B cell (primary cell): ENCODE data around the gene SMIM9. TPM values are rescaled to one million over a fixed set of nuclear protein-coding genes. Genes with fewer than 3 reads are reported as not detected.

Experiments
- ATAC-seq: fragments of 200-7000 bp; cut with Tn5 transposase; one replicate; pipeline ENCODE4 v1.10.0; 2021; ENCODE audit warnings: low read depth, mild to moderate bottlenecking, moderate number of reproducible peaks, moderate library complexity
- CTCF ChIA-PET: fragments of 350-600 bp; sonication (Branson Sonifier 250); formaldehyde crosslinking; loops from one replicate; lab custom pipeline; 2021; ENCODE audit warnings: antibody characterized with exemption, inconsistent platforms; lab: Charles Lee
- POLR2A ChIA-PET: fragments of 350-600 bp; sonication (Branson Sonifier 250); formaldehyde crosslinking; loops from one replicate; lab custom pipeline; 2021; ENCODE audit warnings: antibody characterized with exemption; lab: Charles Lee
- DNase-seq: peaks from one replicate; pipeline ENCODE4 v3.0.0; 2013
- H2AFZ ChIP-seq: 2 replicates; pipeline ENCODE4 v1.6.1; 2012; ENCODE audit warnings: mild to moderate bottlenecking, low read depth, low read length; ENCODE audit not compliant: insufficient read depth, poor library complexity, severe bottlenecking
- H3K27ac ChIP-seq, 2 donors: 1 replicate in 1 of 2; 2 replicates in 1 of 2; pipeline ENCODE4 v1.5.1; 2012 to 2013; ENCODE audit warnings: low read length in 2 of 2, mild to moderate bottlenecking in 2 of 2, moderate library complexity in 1 of 2
- H3K27me3 ChIP-seq, 4 experiments: fragments of 200-600 bp in 1 of 4; sonication (generic) in 1 of 4; replicated peaks in 1 of 4; 1 replicate in 2 of 4; 2 replicates in 2 of 4; pipeline versions ENCODE4 v1.6.1 to v1.7.0; 2013 to 2016; ENCODE audit warnings: low read length in 3 of 4, mild to moderate bottlenecking in 2 of 4, mixed read lengths in 1 of 4, moderate library complexity in 1 of 4; ENCODE audit not compliant: insufficient read depth in 4 of 4, control insufficient read depth in 3 of 4; ENCODE audit errors: control extremely low read depth in 1 of 4
- H3K36me3 ChIP-seq, 2 experiments: replicated peaks in 1 of 2; 1 replicate in 1 of 2; 2 replicates in 1 of 2; pipeline versions ENCODE4 v1.6.1 to v1.7.1; 2013; ENCODE audit warnings: low read length in 1 of 2; ENCODE audit not compliant: insufficient read depth in 2 of 2, control insufficient read depth in 1 of 2; ENCODE audit errors: control extremely low read depth in 1 of 2, extremely low read depth in 1 of 2
- H3K4me1 ChIP-seq, 2 donors: fragments of 200-600 bp in 1 of 2; sonication (generic) in 1 of 2; 1 replicate in 1 of 2; 2 replicates in 1 of 2; pipeline versions ENCODE4 v1.5.1 to v1.6.1; 2013 to 2017; ENCODE audit warnings: low read length in 2 of 2; ENCODE audit not compliant: control insufficient read depth in 2 of 2, insufficient read depth in 2 of 2
- H3K4me2 ChIP-seq: replicated peaks from 2 replicates; pipeline ENCODE3; 2012; ENCODE audit warnings: mild to moderate bottlenecking, low read depth, low read length; ENCODE audit not compliant: poor library complexity, severe bottlenecking
- H3K4me3 ChIP-seq, 5 experiments: fragments of 200-600 bp in 1 of 5; sonication (generic) in 1 of 5; 1 replicate in 3 of 5; 2 replicates in 2 of 5; pipeline versions ENCODE4 v1.5.1 to v1.7.0; 2011 to 2016; ENCODE audit warnings: low read length in 4 of 5, mild to moderate bottlenecking in 4 of 5, low read depth in 2 of 5, control low read depth in 1 of 5, moderate library complexity in 1 of 5; ENCODE audit not compliant: insufficient read depth in 1 of 5; ENCODE audit errors: control extremely low read depth in 1 of 5, extremely low read depth in 1 of 5
- H3K79me2 ChIP-seq: fragments of 200-600 bp; sonication (generic); one replicate; pipeline ENCODE4 v1.6.0; 2016; ENCODE audit warnings: low read length; ENCODE audit not compliant: control insufficient read depth, insufficient read depth
- H3K9ac ChIP-seq: fragments of 200-600 bp; sonication (generic); 2 replicates; pipeline ENCODE4 v1.6.1; 2017; ENCODE audit warnings: mild to moderate bottlenecking, low read length, moderate library complexity
- H3K9me3 ChIP-seq, 3 donors: one replicate each; pipeline versions ENCODE4 v1.6.1 to v1.7.1; 2013; ENCODE audit warnings: low read length in 2 of 3; ENCODE audit not compliant: control insufficient read depth in 2 of 3, insufficient read depth in 1 of 3; ENCODE audit errors: control extremely low read depth in 1 of 3
- H4K20me1 ChIP-seq: 2 replicates; pipeline ENCODE4 v1.6.0; 2012; ENCODE audit warnings: mild to moderate bottlenecking, low read length; ENCODE audit not compliant: insufficient read depth, control insufficient read depth, poor library complexity, severe bottlenecking
- H3K27ac Mint-ChIP-seq: one replicate; pipeline ENCODE4 v1.8.0; 2021; ENCODE audit warnings: mixed read lengths
- H3K27me3 Mint-ChIP-seq: one replicate; pipeline ENCODE4 v1.8.0; 2021; ENCODE audit warnings: mixed read lengths
- H3K4me1 Mint-ChIP-seq: one replicate; pipeline ENCODE4 v1.8.0; 2021; ENCODE audit warnings: mixed read lengths
- H3K4me3 Mint-ChIP-seq: one replicate; pipeline ENCODE4 v1.8.0; 2021; ENCODE audit warnings: mixed read lengths
- H3K9me3 Mint-ChIP-seq: one replicate; pipeline ENCODE4 v1.8.0; 2022; ENCODE audit warnings: mixed read lengths; ENCODE audit not compliant: insufficient read depth
- CTCF ChIP-seq: fragments of 200-600 bp; IDR thresholded peaks from one replicate; pipeline ENCODE4 v1.8.0; 2022; ENCODE audit warnings: antibody characterized with exemption, mild to moderate bottlenecking
- EZH2 ChIP-seq: IDR thresholded peaks from 2 replicates; pipeline ENCODE4 v1.6.1; 2012; ENCODE audit warnings: borderline replicate concordance, low read depth, mild to moderate bottlenecking, moderate library complexity, low read length; ENCODE audit not compliant: insufficient read depth, poor library complexity, severe bottlenecking
- WGBS: methylation state at CpG from one replicate; pipeline ENCODE4 v1.1.5; 2013; ENCODE audit warnings: missing lambda C conversion rate; ENCODE audit not compliant: insufficient coverage; 5-methylcytosine and 5-hydroxymethylcytosine counted together
- intact Hi-C: fragments of 100-400 bp; cut with micrococcal nuclease; formaldehyde crosslinking; loops from one replicate; pipeline ENCODE4 v1.10.0; 2022
- polyA plus RNA-seq: library from polyadenylated mRNA; depleted of rRNA; stranded (reverse); fragments of >200 nt; gene quantifications from 2 replicates; pipeline ENCODE4 v1.2.3, GENCODE V29; 2012
- total RNA-seq, 2 donors: library from RNA; stranded (reverse); fragments of 120-200 nt in 1 of 2; gene quantifications; 1 replicate in 1 of 2; 2 replicates in 1 of 2; pipeline versions ENCODE4 v1.2.3 to v1.2.4, GENCODE V29; 2013 to 2022

Gene SMIM9
- total and polyA plus RNA-seq, 2 donors (not counting 1 experiment from before 2014, with no cell fraction given), result not detected

- no peak for ATAC-seq
- Histone ChIP-seq H3K79me2 (no peaks in the 10 kb centered on the region), H2AFZ (no peak overlapping the region), H3K4me3 (no peak overlapping the region), H3K27ac (no peak overlapping the region), H4K20me1 (no peaks in the 10 kb centered on the region), H3K9me3 (no peaks in the 10 kb centered on the region), H3K4me2 (no peak overlapping the region), H3K4me1 (no peaks in the 10 kb centered on the region), H3K36me3 (no peaks in the 10 kb centered on the region), H3K9ac (no peak overlapping the region), H3K27me3 (no peaks in the 10 kb centered on the region)
- no peak for DNase-seq
- Mint-ChIP-seq H3K4me1 (peaks cover 5% of the 10 kb centered on the region), H3K4me3 (no peak overlapping the region), H3K9me3 (no peaks in the 10 kb centered on the region), H3K27ac (no peak overlapping the region), H3K27me3 (no peaks in the 10 kb centered on the region)
- TF ChIP-seq CTCF (no peak), EZH2 (no peak)
- 88% methylated on average over 2 of the region's 8 CpGs for WGBS
- POLR2A ChIA-PET, result no interaction called here
- intact Hi-C loops, result no loop called here
- CTCF ChIA-PET, result no interaction called here
Observed at GRCh38 chrX:154791939-154792338, 42.5 kb downstream of the SMIM9 start.

GRCh38 chrX:154791467-154791866, 43.0 kb downstream of the SMIM9 start:
- ATAC-seq (no peak), DNase-seq (no peak)
- Mint-ChIP-seq H3K27me3 (no peaks in the 10 kb centered on the region), H3K27ac (no peak overlapping the region), H3K4me1 (peaks cover 1% of the 10 kb centered on the region), H3K9me3 (no peaks in the 10 kb centered on the region), H3K4me3 (no peak overlapping the region)
- no peak overlapping the region for H3K9ac ChIP-seq
- H3K4me3 ChIP-seq, result no peak overlapping the region
- no peaks in the 10 kb centered on the region for H3K79me2 ChIP-seq
- intact Hi-C loops, result no loop called here
- no peaks in the 10 kb centered on the region for H3K27me3 ChIP-seq
- ChIA-PET CTCF (no interaction called here), POLR2A (no interaction called here)
- no peaks in the 10 kb centered on the region for H3K9me3 ChIP-seq
- H3K27ac ChIP-seq, result no peak overlapping the region
- H4K20me1 ChIP-seq, result no peaks in the 10 kb centered on the region
- no CpG with 5 or more reads among the region's 4 CpGs for WGBS
- H3K4me1 ChIP-seq, result no peaks in the 10 kb centered on the region
- H2AFZ ChIP-seq, result no peak overlapping the region
- no peak for TF ChIP-seq EZH2
- no peak for TF ChIP-seq CTCF
- no peaks in the 10 kb centered on the region for H3K36me3 ChIP-seq
- H3K4me2 ChIP-seq, result no peak overlapping the region
